HG02678 (cell line): Measurements from ENCODE around the gene XPO6.
A peak's percentile ranks its signal among the peaks of the same experiment; 100 is the strongest.

ENCODE experiments used
- ATAC-seq: cut with Tn5 transposase; IDR thresholded peaks from one replicate; pipeline ENCODE4 v1.9.1; 2021; ENCODE audit warnings: mild to moderate bottlenecking, moderate library complexity; ENCODE audit not compliant: unreplicated experiment

XPO6 gene

DNA sequence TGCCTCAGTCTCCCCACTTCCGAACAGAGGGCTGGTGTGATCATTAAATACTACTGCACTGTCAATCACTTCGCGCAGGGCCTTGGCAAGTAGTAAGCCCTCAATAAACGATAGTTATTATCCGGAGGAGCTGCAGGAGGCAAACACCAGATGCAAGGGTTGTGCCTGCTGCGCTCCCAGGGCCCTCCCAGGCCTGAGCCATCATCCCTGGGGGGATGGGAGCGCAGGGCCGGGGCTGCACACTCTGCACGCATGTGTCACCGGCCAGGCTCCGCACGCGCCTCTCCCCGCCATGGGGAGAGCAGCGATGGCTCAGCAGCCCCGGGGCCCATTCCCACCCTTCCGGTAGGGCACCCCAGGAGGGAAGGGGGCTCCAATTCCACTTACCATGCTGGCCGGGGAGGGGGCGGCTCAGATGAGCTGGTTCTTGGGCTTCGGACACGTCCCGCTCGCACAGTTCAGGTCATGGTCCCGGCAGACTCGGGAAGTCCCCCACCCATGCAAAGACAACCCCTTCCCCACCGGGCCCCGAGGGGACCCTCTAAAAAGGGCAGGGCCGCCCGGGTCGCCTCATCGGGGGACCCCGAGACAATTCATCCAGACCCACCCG, 681 bp downstream of the XPO6 start:
- ATAC-seq, result peak; percentile 38

GRCh38 chr16:28210264-28210663, 1.5 kb downstream of the XPO6 start:
- no peak for ATAC-seq

GRCh38 chr16:28208824-28209223, 2.9 kb downstream of the XPO6 start:
- no peak for ATAC-seq

DNA sequence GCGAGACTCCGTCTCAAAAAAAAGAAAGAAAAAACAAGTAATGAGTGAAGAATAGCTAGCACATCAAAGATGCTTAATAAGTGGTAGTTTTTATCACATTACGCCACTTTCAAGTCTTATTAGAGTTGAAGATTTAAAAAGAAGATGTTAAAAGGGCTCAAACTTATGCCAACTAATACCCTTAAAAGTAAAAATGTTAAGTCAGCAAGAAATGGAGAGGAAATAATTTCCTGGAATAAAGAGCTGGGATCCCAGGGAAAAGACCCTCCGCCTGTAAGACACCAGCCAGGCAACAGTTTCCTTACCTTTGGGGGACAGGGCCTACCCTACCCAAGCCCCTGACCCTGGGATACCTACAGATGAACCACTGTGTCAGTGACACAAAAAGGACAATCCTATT, 3.6 kb downstream of the XPO6 start:
- ATAC-seq, result no peak

- ATAC-seq, result no peak
These were observed 4.4 kb downstream of the XPO6 start for GRCh38 chr16:28207399-28207798.

DNA sequence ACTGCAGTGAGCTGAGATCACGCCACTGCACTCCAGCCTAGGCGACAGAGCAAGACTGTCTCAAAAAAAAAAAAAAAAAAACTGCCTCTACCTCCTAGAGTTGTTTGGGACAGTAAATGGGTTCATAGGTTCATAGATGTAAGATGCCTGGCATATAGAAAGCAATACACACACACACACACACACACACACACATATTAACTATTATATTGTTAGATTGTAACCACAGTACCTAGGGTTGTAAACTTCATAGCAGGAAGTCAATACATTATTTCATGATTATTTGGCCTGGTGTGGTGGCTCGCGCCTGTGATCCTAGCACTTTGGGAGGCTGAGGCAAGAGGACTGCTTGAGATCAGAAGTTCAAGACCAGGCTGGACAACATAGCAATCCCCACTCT, 5.8 kb downstream of the XPO6 start:
- ATAC-seq, result no peak

DNA sequence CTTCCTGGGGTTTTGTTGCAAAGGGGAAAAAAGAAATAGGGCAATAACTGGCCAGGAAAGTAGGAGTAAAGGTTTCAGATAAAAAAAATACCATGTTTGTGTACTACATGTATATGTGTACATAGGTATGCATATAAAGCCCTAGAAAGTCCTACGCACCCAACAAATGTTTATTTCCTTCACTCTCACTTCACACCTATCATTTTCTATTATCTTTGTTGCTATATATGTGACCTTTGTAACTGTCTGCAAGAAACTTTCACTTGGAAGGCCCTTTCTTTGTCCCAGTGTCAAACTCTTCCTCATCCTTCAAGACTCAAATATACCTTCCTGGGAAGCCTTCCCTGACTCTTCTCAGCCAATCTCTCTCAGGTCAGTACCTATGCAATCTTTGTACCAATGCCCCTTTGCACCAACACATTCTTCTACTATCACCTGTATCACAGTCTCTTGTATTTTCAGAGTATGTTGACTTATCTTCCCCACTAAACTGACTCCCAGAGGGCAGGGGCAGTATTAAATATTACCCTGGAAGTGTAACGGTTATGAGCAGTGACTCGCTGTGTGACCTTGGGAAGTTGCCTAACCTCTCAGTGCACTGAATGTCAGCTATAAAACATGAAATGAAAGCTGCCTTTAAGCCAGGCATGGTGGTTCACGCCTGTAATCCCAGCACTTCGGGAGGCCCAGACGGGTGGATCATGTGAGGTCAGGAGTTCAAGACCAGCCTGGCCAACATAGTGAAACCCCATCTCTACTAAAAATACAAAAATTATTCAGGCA, 6.5 kb downstream of the XPO6 start:
- no peak for ATAC-seq

DNA sequence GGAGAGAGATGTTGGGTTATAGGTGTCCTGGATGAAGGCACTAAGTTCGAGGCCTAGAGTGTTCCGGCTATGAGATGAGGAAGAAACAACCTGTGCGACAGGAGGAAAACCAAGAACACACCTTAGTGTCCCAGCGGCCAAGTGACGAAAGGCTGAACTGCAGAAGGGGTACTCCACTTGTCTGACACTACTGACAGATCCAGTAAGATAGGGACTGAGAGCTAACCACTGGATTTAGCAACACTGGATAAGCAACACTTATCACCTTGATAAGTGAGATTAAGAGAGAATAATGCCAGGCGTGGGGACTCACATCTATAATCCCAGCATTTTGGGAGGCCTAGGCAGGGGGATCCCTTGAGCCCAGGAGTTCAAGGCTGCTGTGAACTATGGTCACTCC, 7.1 kb downstream of the XPO6 start:
- no peak for ATAC-seq

DNA sequence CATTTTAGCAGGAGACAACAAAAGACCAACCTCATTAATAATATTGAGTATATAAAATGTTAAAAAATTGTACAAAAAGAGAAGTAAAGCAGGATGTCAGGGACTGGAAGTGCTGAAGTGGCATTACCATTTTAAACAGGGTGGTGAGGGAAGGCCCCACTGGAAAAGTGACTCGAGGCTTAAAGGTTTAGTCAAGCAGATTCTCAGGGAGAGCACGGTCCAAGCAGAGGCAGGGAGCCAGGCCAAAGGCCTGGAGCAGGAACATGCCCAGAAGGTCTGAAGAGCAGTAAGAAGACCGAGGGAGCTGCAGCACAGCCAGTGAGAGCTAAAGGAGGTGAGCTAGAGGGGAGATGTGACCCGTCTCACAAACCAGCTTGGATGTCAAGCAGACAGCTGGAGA, 7.6 kb downstream of the XPO6 start:
- no peak for ATAC-seq

DNA sequence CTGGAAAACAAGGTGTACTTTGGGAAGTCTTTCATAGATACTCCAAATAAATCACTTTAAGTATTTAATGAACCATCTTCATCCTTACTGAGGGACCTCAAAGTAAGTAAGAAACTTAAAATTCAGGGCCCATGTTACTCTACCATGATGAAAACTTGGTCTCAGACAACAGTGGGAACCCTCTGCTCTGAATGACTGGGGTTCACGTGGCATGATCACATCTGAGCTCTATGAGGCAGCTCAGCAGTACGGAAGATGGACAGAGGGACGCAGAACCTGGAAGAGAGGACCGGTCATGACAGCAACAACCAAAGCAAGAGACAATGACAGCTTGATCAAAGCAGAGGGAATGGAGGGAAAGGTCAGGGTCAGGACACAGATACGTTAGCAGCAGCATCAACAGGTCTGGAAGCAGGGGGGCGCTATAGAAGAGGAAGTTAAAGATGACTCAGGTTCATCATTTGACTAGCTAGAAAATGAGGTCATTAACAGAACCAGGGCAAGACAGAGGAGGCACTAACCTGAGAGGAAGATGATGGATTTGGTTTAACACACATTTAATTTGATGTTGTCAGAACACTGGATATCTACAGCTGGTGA, 9.5 kb downstream of the XPO6 start:
- no peak for ATAC-seq

- no peak for ATAC-seq
These were observed 11.1 kb downstream of the XPO6 start for GRCh38 chr16:28200661-28201060.

GRCh38 chr16:28196387-28196987, 15.3 kb downstream of the XPO6 start:
- no peak for ATAC-seq

DNA sequence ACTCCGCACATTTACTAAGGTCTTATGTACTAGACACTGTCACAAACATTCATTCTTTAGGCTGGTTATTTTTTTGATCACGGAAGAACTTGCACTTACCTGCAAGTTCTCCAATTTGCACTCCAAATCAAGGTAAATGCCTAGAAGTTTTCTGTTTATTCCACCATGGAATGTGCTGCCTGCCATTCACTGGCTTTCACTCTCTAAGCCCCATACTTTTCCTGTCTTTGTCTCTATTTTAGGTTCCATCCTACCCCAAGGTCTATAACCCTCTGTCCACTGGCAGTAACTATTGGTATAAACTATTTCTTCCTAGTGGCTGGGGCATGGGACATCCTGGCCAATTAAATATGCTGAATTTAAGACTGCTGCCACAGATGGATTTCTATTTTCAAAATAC, 15.9 kb downstream of the XPO6 start:
- no peak for ATAC-seq

DNA sequence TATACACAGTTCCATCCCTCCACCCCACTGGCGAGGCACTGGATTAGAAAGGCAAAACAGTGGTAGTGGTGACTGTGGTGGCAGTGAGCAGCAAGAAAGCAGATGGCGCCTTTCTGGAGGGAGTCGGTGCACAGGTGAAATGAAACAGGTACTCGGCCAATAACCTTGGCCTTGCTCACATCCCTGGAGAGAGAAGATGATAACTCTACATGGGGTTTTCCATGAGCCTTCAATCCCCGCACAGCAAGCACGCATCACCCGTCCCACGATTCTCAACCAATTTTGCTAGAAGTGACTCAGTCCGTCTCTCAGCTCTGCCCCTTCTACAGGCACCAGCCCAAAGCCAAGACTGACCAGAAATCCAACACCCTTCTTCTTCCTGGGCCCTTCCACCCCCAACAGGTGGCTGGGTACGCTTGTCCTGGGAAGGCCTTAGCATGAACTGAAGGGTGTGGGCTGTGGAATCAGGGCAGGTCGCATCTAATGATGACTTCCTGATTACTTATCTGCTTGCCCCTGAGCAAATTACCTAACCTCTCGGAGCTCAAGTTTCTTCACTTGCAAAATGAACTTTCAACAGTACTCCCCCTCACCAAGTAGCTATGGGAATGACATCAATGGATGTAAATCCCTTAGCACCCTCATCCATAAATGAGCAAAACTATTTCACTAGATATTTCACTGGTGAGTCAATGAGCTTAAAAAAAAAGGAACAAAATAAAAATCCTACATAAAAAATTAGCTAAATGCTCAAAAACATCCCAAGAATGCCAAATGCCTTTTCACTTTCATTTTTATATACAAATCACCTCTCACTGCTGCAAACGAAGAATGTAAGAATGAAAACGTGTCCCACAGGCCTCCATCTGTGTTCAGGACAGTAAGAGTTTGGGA, 18.0 kb downstream of the XPO6 start:
- ATAC-seq, result peak; percentile 27

DNA sequence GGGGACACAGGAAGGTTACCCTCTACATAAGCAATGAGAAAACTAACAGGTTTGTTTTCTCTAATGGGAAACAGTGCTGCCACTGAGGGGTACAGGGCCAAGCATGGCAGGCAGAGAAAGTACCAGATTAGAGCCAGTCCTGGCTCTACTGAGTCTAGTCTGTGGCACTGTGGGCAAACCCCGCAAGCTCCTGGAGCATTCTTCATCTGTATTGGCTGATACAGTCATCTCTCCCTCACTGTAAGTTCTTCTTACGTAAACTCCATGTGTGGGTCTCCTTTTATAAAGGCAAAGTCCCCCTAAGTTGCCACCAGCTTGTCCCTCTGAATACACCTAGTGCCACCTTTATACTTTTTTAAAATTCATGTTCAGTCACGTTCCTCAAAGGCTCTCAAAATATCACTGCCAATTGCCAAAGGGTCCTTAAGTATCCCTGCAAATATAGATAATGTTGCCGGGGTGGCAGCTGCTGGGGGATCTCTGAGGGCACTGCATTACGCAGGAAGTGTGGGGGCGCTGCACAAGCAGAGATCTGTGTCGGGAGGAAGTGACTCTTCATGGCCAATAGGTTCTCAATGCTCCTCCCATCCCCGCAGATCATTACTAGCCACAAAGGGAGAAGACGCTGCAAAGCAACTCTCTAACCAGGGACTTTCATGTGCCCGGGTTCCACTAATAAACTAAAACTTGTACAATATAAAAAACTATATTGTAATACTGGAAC, 18.8 kb downstream of the XPO6 start:
- peak; percentile 73 for ATAC-seq

DNA sequence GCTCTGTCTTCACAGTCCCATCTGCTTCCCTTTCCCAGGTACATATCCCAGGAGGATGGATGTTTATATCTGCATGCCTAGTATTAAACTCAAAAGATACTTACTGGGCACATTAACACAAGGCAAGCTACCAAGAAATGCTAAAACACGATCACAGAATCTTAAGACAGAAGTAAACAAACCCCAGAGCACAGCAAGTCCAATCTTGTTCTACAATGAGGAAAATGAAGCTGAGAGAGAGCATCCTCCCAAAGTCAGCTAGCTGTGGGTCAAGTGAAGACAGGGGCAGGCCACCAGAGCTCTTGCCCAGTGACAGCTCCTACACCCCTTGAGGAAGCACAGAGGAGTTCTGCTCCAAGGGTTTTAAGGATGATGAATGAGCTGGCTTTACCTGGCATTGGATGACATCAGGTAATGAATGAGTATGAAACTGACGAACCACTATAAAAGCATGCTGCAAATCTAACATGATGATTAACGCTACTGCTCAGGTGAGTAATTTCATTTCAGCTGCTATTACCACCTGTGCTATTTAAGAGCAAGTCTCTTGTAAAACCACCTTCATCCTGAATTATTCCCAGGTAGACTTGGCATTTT, 20.3 kb downstream of the XPO6 start:
- no peak for ATAC-seq

DNA sequence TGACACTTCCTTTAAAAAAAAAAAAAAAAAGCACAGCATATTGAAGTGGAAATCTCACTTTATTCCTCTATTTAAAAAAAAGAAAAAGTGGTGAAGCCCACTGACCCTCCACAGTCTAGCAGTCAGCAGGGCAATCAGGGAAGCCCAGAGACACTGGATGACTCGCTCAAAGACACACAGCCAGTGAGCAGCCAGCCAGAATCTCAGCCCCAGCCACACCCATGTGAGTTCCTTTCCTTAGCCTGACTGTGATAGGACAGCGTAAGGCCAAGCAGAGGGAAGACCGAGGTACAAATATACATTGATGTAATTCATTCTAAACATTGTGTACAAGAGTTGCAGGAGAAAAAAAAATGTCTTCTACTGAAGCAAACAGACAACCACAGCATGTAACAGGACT, 22.5 kb downstream of the XPO6 start:
- no peak for ATAC-seq

GRCh38 chr16:28188085-28188916, 23.5 kb downstream of the XPO6 start:
- peak; percentile 63 for ATAC-seq

DNA sequence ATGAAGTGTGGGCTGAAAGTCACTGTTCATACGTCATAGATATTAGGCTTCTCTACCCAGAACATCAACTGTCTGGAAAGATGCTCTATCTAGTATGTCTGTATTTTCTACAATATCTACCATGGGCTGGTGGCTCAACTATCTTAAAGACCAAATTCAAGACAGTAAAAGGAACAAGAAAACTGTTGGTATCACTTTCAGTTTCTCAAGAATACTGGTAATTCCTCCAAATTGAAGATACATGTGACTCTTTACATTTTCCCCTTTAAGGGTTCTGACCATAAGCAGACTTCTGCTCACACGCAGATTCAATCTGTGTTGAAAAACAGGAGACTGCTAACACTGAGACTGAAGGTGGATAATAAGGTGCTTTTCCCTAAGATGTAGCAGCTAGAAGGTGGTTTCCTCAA, 24.2 kb downstream of the XPO6 start:
- no peak for ATAC-seq
